ENCODE measurements around the gene YTHDF2.

- TF ChIP-seq POLR2A (IDR thresholded peaks at IDR 0.05) (no peak), CTCF (IDR thresholded peaks at IDR 0.05) (no peak)
These were observed 9.0 kb downstream of the YTHDF2 start for GRCh38 chr1:28745653-28746173.
